Breast epithelium (tissue), 3 donors: Measurements from ENCODE around the gene CMTM3.

ENCODE experiments used
- CTCF ChIP-seq, 3 donors: fragments of 450-650 bp; IDR thresholded peaks; one replicate each; pipeline ENCODE4 v1.5.1; 2016 to 2017; ENCODE audit warnings: antibody characterized with exemption in 3 of 3, mild to moderate bottlenecking in 3 of 3, moderate library complexity in 3 of 3
- POLR2A ChIP-seq: fragments of 450-650 bp; IDR thresholded peaks from one replicate; pipeline ENCODE4 v1.6.1; 2016; ENCODE audit warnings: antibody characterized with exemption, mild to moderate bottlenecking, moderate library complexity

DNA sequence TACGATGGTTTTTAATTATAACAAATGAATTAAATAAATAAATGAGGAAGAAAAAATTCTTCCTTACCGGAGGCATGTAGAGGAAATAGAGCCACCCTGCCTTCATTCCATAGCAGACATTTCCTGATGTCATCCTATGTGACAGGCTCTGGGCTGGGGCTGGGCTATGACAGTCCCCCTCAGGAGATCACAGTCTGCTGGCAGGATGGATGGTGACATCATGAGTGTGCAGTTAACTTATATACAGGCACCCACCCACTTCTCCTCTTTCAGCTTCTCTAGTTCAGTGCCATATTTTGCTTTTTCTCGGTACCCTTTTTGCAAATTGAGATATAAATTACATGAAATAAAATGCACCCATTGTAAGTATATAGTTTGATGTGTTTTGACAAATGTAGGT is 6.4 kb upstream of the CMTM3 start:
- TF ChIP-seq CTCF (IDR thresholded peaks at IDR 0.05) (no peak), POLR2A (no peak)
